ENCODE measurements around the gene ASAP3.

Gene ASAP3

GRCh38 chr1:23423415-23424292, 60.3 kb downstream of the ASAP3 start:
- DNase-seq (ENCODE audit: low spot score), result no peak

GRCh38 chr1:23422941-23423340, 61.0 kb downstream of the ASAP3 start:
- DNase-seq (ENCODE audit: low spot score), result no peak

GRCh38 chr1:23422241-23422877, 61.6 kb downstream of the ASAP3 start:
- DNase-seq (ENCODE audit: low spot score), result peak; percentile 51

- no peak for DNase-seq (ENCODE audit: low spot score)
Measured at GRCh38 chr1:23421753-23422240, 62.2 kb downstream of the ASAP3 start.

- DNase-seq (ENCODE audit: low spot score), result no peak
Measured at GRCh38 chr1:23421343-23421742, 62.6 kb downstream of the ASAP3 start.

- DNase-seq (ENCODE audit: low spot score), result no peak
Measured at GRCh38 chr1:23420778-23421177, 63.2 kb downstream of the ASAP3 start.

GRCh38 chr1:23419180-23419579, 64.8 kb downstream of the ASAP3 start:
- DNase-seq (ENCODE audit: low spot score), result no peak

- DNase-seq (ENCODE audit: low spot score), result no peak
Measured at GRCh38 chr1:23417570-23417969, 66.4 kb downstream of the ASAP3 start.

- DNase-seq (ENCODE audit: low spot score), result no peak
Measured at GRCh38 chr1:23416964-23417363, 67.0 kb downstream of the ASAP3 start.

- DNase-seq (ENCODE audit: low spot score), result no peak
Measured at GRCh38 chr1:23408797-23409290, 75.1 kb downstream of the ASAP3 start.

GRCh38 chr1:23407016-23407630, 76.9 kb downstream of the ASAP3 start:
- DNase-seq (ENCODE audit: low spot score), result no peak

- no peak for DNase-seq (ENCODE audit: low spot score)
Measured at GRCh38 chr1:23405946-23406345, 78.0 kb downstream of the ASAP3 start.

- peak; percentile 81 for DNase-seq (ENCODE audit: low spot score)
Measured at GRCh38 chr1:23403735-23404486, 80.1 kb downstream of the ASAP3 start.

GRCh38 chr1:23403355-23403734, 80.6 kb downstream of the ASAP3 start:
- no peak for DNase-seq (ENCODE audit: low spot score)

- DNase-seq (ENCODE audit: low spot score), result no peak
Measured at GRCh38 chr1:23403038-23403336, 81.0 kb downstream of the ASAP3 start.

- DNase-seq (ENCODE audit: low spot score), result no peak
Measured at GRCh38 chr1:23402286-23403037, 81.5 kb downstream of the ASAP3 start.

GRCh38 chr1:23401313-23401712, 82.7 kb downstream of the ASAP3 start:
- no peak for DNase-seq (ENCODE audit: low spot score)

GRCh38 chr1:23400324-23401114, 83.5 kb downstream of the ASAP3 start:
- DNase-seq (ENCODE audit: low spot score), result no peak

- no peak for DNase-seq (ENCODE audit: low spot score)
Measured at GRCh38 chr1:23399229-23399628, 84.8 kb downstream of the ASAP3 start.

GRCh38 chr1:23397908-23398307, 86.1 kb downstream of the ASAP3 start:
- no peak for DNase-seq (ENCODE audit: low spot score)

- DNase-seq (ENCODE audit: low spot score), result no peak
Measured at GRCh38 chr1:23396380-23396779, 87.6 kb downstream of the ASAP3 start.

All from CD4-positive, alpha-beta T cell treated with Interleukin-2 at 100 ng/mL for 4 hours (primary cell).